Duodenal mucosa (tissue), 2 donors: ENCODE results near the gene UBR4.
A peak's percentile ranks its signal among the peaks of the same experiment; 100 is the strongest.

Experiments used
- H3K27ac ChIP-seq: one replicate; pipeline ENCODE4 v1.7.0; 2013; ENCODE audit warnings: low read depth, low read length
- H3K27me3 ChIP-seq, 2 donors: one replicate each; pipeline ENCODE4 v1.7.0; 2013; ENCODE audit warnings: low read length in 2 of 2, control low read depth in 1 of 2; ENCODE audit not compliant: insufficient read depth in 2 of 2, control insufficient read depth in 1 of 2
- H3K36me3 ChIP-seq, 2 donors: one replicate each; pipeline ENCODE4 v1.7.0; 2013; ENCODE audit warnings: low read length in 2 of 2, control low read depth in 1 of 2; ENCODE audit not compliant: insufficient read depth in 2 of 2, control insufficient read depth in 1 of 2
- H3K4me1 ChIP-seq, 2 donors: one replicate each; pipeline ENCODE4 v1.7.0; 2013; ENCODE audit warnings: low read length in 2 of 2, control low read depth in 1 of 2; ENCODE audit not compliant: insufficient read depth in 2 of 2, control insufficient read depth in 1 of 2
- H3K4me3 ChIP-seq, 2 donors: one replicate each; pipeline ENCODE4 v1.7.0; 2013; ENCODE audit warnings: low read length in 2 of 2, low read depth in 1 of 2
- H3K9ac ChIP-seq, 2 donors: one replicate each; pipeline ENCODE4 v1.7.0; 2013; ENCODE audit warnings: low read length in 2 of 2, low read depth in 1 of 2
- H3K9me3 ChIP-seq, 2 donors: one replicate each; pipeline ENCODE4 v1.7.0; 2013; ENCODE audit warnings: low read length in 2 of 2, control low read depth in 1 of 2; ENCODE audit not compliant: control insufficient read depth in 1 of 2

UBR4 gene

GRCh38 chr1:19206947-19207346, 3.1 kb downstream of the UBR4 start:
- H3K9me3 ChIP-seq, result no peaks in the 10 kb centered on the region
- H3K36me3 ChIP-seq, result no peaks in the 10 kb centered on the region
- H3K4me3 ChIP-seq, result no peak overlapping the region
- H3K4me1 ChIP-seq, result peaks cover 43 to 53% of the 10 kb centered on the region in 2 donors
- no peaks in the 10 kb centered on the region for H3K27me3 ChIP-seq
- no peak overlapping the region for H3K9ac ChIP-seq
- H3K27ac ChIP-seq, result no peak overlapping the region

DNA sequence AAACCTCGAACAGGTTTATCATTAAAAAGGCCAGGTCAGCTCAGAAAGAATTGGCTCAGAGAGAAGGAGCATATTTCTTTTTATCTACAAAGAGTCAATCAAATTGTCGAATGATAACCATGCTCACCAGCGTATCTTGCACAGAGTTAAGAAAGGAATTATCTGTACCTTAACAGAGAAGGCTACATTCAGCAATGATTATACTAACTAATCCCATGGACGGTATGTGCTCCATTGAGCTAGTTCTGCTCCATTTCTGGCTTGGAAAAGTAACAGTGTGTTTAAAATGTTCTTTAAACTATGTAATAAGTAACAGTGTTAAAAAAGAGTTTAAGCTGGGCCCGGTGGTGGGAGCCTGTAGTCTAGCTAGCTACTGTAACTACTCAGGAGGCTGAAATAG, 4.2 kb downstream of the UBR4 start:
- Histone ChIP-seq H3K9me3 (no peaks in the 10 kb centered on the region), H3K36me3 (peaks cover 0 to 7% of the 10 kb centered on the region in 2 donors), H3K27me3 (no peaks in the 10 kb centered on the region), H3K27ac (no peak overlapping the region), H3K4me1 (peaks cover 34 to 47% of the 10 kb centered on the region in 2 donors), H3K9ac (no peak overlapping the region), H3K4me3 (no peak overlapping the region)

- Histone ChIP-seq H3K36me3 (peaks cover 0 to 7% of the 10 kb centered on the region in 2 donors), H3K27me3 (no peaks in the 10 kb centered on the region), H3K27ac (no peak overlapping the region), H3K9me3 (no peaks in the 10 kb centered on the region), H3K4me3 (no peak overlapping the region), H3K4me1 (peaks cover 29 to 45% of the 10 kb centered on the region in 2 donors), H3K9ac (no peak overlapping the region)
Observed at GRCh38 chr1:19205403-19205802, 4.7 kb downstream of the UBR4 start.

DNA sequence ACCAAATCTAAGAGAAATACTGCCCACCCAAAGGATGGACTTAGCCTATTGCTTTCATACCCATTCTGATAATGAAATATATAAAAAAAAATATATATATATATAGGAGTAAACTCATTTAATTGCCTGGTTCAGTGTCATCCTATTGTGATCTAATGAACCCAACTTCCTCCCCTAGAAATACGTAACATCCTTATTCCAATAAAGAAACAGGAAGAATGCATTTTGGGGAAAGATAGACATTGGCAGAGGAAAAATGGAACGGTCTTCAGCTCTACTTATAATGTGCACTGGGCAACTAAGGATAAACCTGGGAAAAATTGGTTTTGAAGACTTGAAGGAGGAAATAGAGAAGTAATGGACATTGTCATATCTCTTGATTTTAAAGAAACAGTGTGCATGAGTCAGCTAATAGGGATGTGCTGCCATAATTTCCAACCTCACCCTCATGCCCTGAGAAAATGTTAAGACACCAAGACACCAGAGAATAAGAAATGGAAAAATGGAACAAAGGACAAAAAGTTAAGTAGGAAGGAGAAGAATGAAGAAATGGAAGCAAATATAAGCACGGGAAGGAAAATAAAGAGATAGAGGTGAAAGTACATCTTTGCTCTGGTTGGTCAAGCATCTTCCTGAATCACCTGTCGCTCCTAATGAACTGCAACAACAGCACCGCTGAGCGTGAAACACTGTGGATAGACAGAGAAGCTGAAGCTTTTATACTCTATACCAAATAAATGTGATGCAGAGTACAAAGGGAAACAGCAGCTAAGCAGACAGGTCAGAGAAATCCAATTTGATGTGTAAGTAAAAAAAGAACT, 5.4 kb downstream of the UBR4 start:
- H3K9me3 ChIP-seq, result no peaks in the 10 kb centered on the region
- H3K4me3 ChIP-seq, result no peak overlapping the region
- H3K4me1 ChIP-seq, result peaks cover 29 to 45% of the 10 kb centered on the region in 2 donors
- H3K36me3 ChIP-seq, result peaks cover 3 to 11% of the 10 kb centered on the region in 2 donors
- H3K9ac ChIP-seq, result no peak overlapping the region
- no peaks in the 10 kb centered on the region for H3K27me3 ChIP-seq
- H3K27ac ChIP-seq, result no peak overlapping the region

DNA sequence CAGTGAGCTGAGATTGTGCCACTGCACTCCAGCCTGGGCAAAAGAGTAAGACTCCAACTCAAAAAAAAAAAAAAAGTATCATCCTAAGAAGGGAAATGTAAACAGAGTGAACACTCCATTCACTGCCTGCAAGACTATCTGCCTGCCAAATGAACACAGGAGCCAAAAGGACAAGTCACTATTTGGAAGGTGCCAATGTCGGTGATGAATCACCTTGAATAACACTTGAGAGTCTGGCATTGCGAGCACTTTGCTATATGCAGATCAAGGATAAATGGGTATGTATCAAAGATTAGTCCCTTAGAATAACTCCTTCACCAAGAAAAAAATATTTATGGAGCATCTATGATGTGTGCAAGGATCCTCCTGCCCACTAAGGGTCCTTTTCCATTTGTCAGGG, 6.6 kb downstream of the UBR4 start:
- H3K27me3 ChIP-seq, result no peaks in the 10 kb centered on the region
- no peaks in the 10 kb centered on the region for H3K9me3 ChIP-seq
- H3K27ac ChIP-seq, result no peak overlapping the region
- H3K4me3 ChIP-seq, result no peak overlapping the region
- H3K4me1 ChIP-seq, result peaks cover 24 to 37% of the 10 kb centered on the region in 2 donors
- H3K9ac ChIP-seq, result no peak overlapping the region
- H3K36me3 ChIP-seq, result peaks cover 15 to 22% of the 10 kb centered on the region in 2 donors

- no peak overlapping the region for H3K27ac ChIP-seq
- H3K9ac ChIP-seq, result peak overlapping the region in 1 of 2 donors; percentile 6
- H3K4me3 ChIP-seq, result no peak overlapping the region
- no peaks in the 10 kb centered on the region for H3K9me3 ChIP-seq
- H3K4me1 ChIP-seq, result peaks cover 19 to 35% of the 10 kb centered on the region in 2 donors
- H3K36me3 ChIP-seq, result peaks cover 26 to 32% of the 10 kb centered on the region in 2 donors
- no peaks in the 10 kb centered on the region for H3K27me3 ChIP-seq
Observed at GRCh38 chr1:19202396-19202795, 7.7 kb downstream of the UBR4 start.

DNA sequence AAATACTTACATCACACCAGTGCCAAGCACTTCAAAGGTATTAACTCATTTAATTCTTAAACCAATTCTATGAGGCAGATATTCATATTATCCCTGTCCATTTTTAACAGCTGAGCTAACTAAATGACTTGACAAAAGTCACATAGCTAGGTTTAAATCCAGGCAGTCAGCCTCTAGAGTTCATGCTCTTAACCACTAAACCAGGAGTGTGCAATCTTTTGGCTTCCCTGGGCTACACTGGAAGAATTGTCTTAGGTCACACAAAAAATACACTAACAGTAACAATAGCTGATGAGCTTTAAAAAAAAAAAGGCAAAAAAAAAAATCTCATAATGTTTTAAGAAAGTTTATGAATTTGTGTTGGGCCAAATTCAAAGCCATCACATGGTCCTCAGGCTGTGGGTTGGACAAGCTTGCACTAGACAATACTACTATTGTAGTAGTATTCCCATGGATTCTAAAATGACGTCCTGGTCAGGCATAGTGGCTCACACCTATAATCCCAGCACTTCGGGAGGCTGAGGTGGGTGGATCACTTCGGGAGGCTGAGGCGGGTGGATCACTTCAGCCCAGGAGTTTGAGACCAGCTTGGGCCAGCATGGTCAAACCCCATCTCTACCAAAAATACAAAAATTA, 10.0 kb downstream of the UBR4 start:
- Histone ChIP-seq H3K9ac (no peak overlapping the region), H3K36me3 (peaks cover 36 to 53% of the 10 kb centered on the region in 2 donors), H3K4me3 (no peak overlapping the region), H3K9me3 (no peaks in the 10 kb centered on the region), H3K4me1 (peaks cover 11 to 24% of the 10 kb centered on the region in 2 donors), H3K27me3 (no peaks in the 10 kb centered on the region), H3K27ac (no peak overlapping the region)

GRCh38 chr1:19199329-19199968, 10.6 kb downstream of the UBR4 start:
- H3K27me3 ChIP-seq, result no peaks in the 10 kb centered on the region
- no peaks in the 10 kb centered on the region for H3K9me3 ChIP-seq
- no peak overlapping the region for H3K27ac ChIP-seq
- H3K4me1 ChIP-seq, result peaks cover 8 to 18% of the 10 kb centered on the region in 2 donors
- H3K9ac ChIP-seq, result no peak overlapping the region
- peaks cover 36 to 54% of the 10 kb centered on the region in 2 donors for H3K36me3 ChIP-seq
- no peak overlapping the region for H3K4me3 ChIP-seq

- Histone ChIP-seq H3K9ac (no peak overlapping the region), H3K27me3 (no peaks in the 10 kb centered on the region), H3K4me3 (no peak overlapping the region), H3K9me3 (no peaks in the 10 kb centered on the region), H3K27ac (no peak overlapping the region), H3K4me1 (peaks cover 8 to 18% of the 10 kb centered on the region in 2 donors), H3K36me3 (peaks cover 36 to 61% of the 10 kb centered on the region in 2 donors)
Observed at GRCh38 chr1:19198820-19199219, 11.2 kb downstream of the UBR4 start.

GRCh38 chr1:19197845-19198244, 12.2 kb downstream of the UBR4 start:
- no peaks in the 10 kb centered on the region for H3K27me3 ChIP-seq
- H3K4me1 ChIP-seq, result peaks cover 8 to 11% of the 10 kb centered on the region in 2 donors
- no peak overlapping the region for H3K9ac ChIP-seq
- H3K36me3 ChIP-seq, result peaks cover 43 to 69% of the 10 kb centered on the region in 2 donors
- no peak overlapping the region for H3K4me3 ChIP-seq
- H3K9me3 ChIP-seq, result no peaks in the 10 kb centered on the region
- no peak overlapping the region for H3K27ac ChIP-seq
